Spinal cord (tissue), 10 donors: Measurements from ENCODE around the gene CAMKMT. TPM values are rescaled to one million over a fixed set of nuclear protein-coding genes. Genes with fewer than 3 reads are reported as not detected.
A peak's percentile ranks its signal among the peaks of the same experiment; 100 is the strongest.

Source experiments
- DNase-seq, 6 donors: peaks; one replicate each; pipeline versions ENCODE4 v3.0.0 to v3.0.0-alpha.2; 2013 to 2015; ENCODE audit warnings: low spot score in 6 of 6, low read depth in 4 of 6
- H3K27ac ChIP-seq: one replicate; pipeline ENCODE4 v1.5.1; 2013; ENCODE audit warnings: low read depth, low read length, control low read depth
- H3K27me3 ChIP-seq: one replicate; pipeline ENCODE4 v1.6.1; 2013; ENCODE audit warnings: low read length; ENCODE audit not compliant: control insufficient read depth, insufficient read depth
- H3K36me3 ChIP-seq: one replicate; pipeline ENCODE4 v1.6.1; 2013; ENCODE audit warnings: low read length; ENCODE audit not compliant: control insufficient read depth, insufficient read depth
- H3K4me1 ChIP-seq: one replicate; pipeline ENCODE4 v1.6.1; 2013; ENCODE audit warnings: low read length; ENCODE audit not compliant: control insufficient read depth, insufficient read depth
- H3K4me3 ChIP-seq: one replicate; pipeline ENCODE4 v1.5.1; 2013; ENCODE audit warnings: low read depth, low read length, control low read depth
- H3K9me3 ChIP-seq: one replicate; pipeline ENCODE4 v1.6.1; 2013; ENCODE audit warnings: low read length; ENCODE audit not compliant: control insufficient read depth, insufficient read depth
- WGBS: methylation state at CpG from one replicate; pipeline ENCODE4 v1.1.5; 2013; ENCODE audit warnings: missing lambda C conversion rate; ENCODE audit not compliant: insufficient coverage; 5-methylcytosine and 5-hydroxymethylcytosine counted together
- polyA plus RNA-seq, 2 donors: library from polyadenylated mRNA; unstranded; fragments of 120-200 nt; gene quantifications; one replicate each; pipeline ENCODE4 v1.2.1, GENCODE V29; 2013; ENCODE audit not compliant: insufficient read length in 2 of 2
- total RNA-seq, 2 donors: library from RNA; depleted of rRNA in 1 of 2; stranded (reverse); fragments of 120-200 nt in 1 of 2; fragments of >200 nt in 1 of 2; gene quantifications; one replicate each; pipeline versions ENCODE4 v1.2.3 to v1.2.4, GENCODE V29; 2013 to 2014
- donor health status: healthy.

The CAMKMT gene
- total and polyA plus RNA-seq, 4 donors: 8.0 to 16.8 (median 13.9) TPM

DNA sequence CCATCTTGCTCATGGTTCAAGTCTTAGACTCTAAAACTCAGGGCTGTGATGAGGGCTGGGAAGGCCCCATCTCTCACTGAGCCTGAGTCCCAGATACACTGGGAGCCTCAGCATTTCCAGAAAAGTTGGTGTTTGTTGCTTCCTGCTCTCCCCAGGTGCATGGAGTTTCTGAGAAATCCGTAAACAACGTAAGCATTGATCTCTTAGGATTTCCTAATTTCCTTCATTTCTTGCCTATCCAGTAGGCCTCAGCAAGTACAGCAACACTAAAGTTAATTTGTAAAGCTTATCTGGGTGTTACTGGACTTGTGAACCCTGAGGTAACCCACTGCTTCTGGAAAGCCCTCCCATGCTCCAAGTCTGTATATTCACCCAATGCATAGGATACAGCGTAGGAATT lies 380.3 kb downstream of the CAMKMT start:
- DNase-seq: no peak
- Histone ChIP-seq H3K27me3 (no peaks in the 10 kb centered on the region), H3K4me3 (no peak overlapping the region), H3K36me3 (no peaks in the 10 kb centered on the region), H3K9me3 (peaks cover 2% of the 10 kb centered on the region), H3K27ac (no peak overlapping the region), H3K4me1 (no peaks in the 10 kb centered on the region)
- WGBS: 90% methylated on average over 2 of the region's 3 CpGs

DNA sequence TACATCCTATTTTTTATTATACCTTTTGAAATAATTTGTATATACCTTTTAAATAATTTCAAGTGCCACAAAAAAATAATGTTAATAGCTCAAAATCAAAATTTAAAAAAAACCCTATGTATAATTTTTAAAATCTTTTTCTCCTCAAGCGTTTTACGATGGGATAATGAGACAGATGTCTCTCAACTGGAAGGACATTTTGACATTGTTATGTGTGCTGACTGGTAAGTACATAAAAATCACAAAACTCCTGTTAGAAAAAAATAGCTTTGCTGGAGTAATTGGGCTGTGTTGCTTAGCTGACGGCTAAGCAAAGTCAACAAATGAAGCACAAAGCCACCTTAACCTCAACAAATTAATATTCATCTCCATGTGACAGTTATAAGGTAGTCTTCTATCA lies 381.7 kb downstream of the CAMKMT start:
- Histone ChIP-seq H3K27me3 (no peaks in the 10 kb centered on the region), H3K4me3 (no peak overlapping the region), H3K36me3 (no peaks in the 10 kb centered on the region), H3K9me3 (no peaks in the 10 kb centered on the region), H3K4me1 (no peaks in the 10 kb centered on the region), H3K27ac (no peak overlapping the region)
- WGBS: no CpG with 5 or more reads among the region's 3 CpGs
- no peak for DNase-seq

DNA sequence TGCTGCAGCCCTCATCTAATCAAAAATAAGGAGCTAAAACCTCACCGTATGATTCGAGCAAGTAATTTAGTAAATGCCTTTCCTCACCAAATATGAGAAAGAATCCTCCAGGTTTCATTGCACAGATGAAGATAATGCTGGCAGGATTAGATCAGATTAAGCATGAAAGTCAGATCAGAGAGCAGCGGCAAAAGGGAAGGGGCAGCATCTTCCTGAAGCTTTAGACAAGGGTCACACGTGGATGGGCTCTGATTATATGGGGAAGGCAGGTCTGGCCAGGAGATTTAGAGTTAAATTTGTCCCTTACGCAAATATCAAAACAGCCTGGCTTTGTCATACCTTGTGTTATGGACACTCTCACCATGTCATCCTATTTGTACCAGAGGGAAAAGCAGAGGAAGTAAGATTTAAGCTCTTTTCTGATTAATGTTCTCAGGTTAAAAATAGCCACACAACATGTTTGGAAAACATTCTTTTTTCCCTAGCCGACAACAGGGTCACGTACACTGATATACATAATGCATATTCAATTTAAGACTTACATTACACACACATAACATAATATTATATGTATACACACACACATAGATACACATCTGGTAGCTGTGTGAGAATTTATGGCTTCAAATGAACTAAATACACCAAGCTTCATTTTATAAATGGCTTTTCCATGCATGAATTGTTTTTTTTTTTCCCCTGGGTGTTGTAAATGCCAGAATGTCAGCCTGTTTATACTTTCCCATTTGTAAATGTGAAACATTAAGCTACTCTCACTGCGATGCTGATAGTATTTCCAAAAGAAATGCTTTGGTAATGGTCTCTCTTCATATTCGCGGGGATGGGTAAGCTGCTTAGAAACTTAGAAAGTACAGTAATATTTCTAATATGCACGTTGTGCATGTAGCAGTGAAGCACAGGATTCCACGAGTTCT lies 383.5 kb downstream of the CAMKMT start:
- no peaks in the 10 kb centered on the region for H3K9me3 ChIP-seq
- H3K36me3 ChIP-seq: no peaks in the 10 kb centered on the region
- no peaks in the 10 kb centered on the region for H3K4me1 ChIP-seq
- H3K27ac ChIP-seq: no peak overlapping the region
- DNase-seq: peak in 1 of 6 donors; percentile 83
- H3K27me3 ChIP-seq: no peaks in the 10 kb centered on the region
- 55% methylated on average over 5 of the region's 12 CpGs for WGBS
- no peak overlapping the region for H3K4me3 ChIP-seq

DNA sequence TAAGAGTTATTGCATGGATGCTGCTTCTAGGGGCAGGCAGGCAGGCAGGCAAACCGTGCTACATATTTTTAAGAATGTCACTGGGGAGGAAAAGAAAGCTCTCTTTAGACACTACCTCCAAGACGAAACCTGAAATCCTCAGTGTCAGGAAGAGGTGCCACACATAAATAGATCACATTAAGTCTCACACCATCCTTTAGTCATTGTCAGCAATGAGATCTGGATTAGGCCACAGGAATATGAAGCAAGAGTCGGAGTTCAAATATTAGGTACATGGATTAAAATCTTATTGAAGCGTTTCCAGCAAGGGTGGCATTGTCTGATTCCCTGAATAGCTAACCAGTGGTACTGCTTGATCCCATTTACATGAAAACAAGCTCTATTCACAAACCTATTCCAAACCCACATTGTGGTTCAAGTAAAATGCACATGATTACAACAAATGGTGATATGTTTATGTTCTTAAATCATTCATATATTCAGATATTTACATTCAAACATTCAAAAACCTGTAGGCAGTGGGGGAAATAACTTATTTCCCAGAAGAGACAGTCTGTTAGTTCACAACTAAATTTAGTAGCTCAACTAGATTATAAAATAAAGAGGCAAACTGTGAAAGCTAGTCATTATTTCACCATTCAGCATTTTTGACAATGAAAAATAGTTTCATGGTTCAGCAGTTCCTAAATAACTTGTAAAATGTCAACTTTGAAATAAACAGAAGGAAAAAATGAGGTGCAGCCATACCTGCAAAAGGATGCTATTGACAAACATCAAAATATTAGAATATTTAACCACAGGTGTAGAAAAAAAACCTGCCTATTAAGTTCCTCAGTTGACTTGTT lies 384.4 kb downstream of the CAMKMT start:
- Histone ChIP-seq H3K4me1 (no peaks in the 10 kb centered on the region), H3K4me3 (no peak overlapping the region), H3K9me3 (no peaks in the 10 kb centered on the region), H3K36me3 (no peaks in the 10 kb centered on the region), H3K27ac (no peak overlapping the region), H3K27me3 (no peaks in the 10 kb centered on the region)
- WGBS: no CpG with 5 or more reads among the region's 4 CpGs
- DNase-seq: no peak

DNA sequence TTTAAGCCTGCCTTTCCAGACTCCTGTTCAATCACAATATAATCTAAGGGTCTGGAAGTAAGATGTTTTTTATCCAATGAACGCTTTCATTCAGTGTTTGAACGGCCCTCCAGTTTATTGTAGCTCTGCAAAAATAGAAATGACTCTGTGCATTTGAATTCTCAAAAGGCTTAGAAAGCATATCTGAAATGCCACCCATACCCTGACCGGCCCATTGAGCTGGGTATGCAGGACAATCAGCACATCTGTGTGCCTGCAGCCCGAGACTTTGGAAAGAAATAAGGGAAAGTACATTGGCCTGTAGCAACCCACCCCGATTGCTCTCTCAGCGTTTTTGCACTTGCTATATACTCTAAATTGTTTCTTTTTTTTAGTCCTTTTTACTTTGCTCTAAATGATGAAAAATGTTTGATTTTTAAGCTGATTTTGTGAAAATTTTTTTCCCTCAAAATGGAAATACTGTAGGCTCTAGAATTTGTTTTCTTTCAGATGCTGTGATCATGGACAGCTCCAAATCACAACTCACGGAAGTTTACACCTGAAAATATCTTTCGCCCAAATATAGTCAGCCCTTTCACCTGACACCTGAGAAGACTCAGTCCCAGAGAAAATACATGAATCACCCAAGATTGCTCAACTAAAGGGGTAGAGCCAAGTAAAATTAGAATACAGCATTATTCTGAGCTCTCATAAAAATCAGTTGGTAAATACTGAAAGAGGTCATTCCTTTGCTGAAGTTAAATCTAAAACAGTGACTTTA lies 385.3 kb downstream of the CAMKMT start:
- Histone ChIP-seq H3K4me1 (no peaks in the 10 kb centered on the region), H3K27me3 (no peaks in the 10 kb centered on the region), H3K27ac (no peak overlapping the region), H3K9me3 (no peaks in the 10 kb centered on the region), H3K36me3 (no peaks in the 10 kb centered on the region), H3K4me3 (no peak overlapping the region)
- peak in 1 of 6 donors; percentile 5 for DNase-seq
- 100% methylated on average over 1 of the region's 8 CpGs for WGBS

DNA sequence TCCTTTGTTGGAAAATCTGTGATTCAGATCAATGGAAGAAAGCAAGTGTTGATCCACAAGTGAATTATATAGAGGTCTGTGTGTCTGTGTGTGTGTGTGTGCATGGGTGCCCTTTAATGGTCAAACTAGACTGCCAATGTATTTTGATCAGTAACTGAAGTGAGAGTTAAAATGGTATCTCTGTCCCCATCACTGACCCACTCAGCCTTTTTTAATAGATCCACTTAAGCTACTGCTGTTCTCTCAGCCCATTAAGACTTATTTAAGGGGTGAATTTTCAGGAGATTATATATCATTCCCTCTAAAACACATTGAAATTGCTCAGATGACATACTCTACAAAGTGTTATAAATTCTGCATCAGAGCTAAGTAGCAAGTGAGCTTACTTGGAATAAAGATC lies 386.0 kb downstream of the CAMKMT start:
- Histone ChIP-seq H3K27ac (no peak overlapping the region), H3K27me3 (no peaks in the 10 kb centered on the region), H3K4me1 (no peaks in the 10 kb centered on the region), H3K9me3 (no peaks in the 10 kb centered on the region), H3K36me3 (no peaks in the 10 kb centered on the region), H3K4me3 (no peak overlapping the region)
- no peak for DNase-seq

DNA sequence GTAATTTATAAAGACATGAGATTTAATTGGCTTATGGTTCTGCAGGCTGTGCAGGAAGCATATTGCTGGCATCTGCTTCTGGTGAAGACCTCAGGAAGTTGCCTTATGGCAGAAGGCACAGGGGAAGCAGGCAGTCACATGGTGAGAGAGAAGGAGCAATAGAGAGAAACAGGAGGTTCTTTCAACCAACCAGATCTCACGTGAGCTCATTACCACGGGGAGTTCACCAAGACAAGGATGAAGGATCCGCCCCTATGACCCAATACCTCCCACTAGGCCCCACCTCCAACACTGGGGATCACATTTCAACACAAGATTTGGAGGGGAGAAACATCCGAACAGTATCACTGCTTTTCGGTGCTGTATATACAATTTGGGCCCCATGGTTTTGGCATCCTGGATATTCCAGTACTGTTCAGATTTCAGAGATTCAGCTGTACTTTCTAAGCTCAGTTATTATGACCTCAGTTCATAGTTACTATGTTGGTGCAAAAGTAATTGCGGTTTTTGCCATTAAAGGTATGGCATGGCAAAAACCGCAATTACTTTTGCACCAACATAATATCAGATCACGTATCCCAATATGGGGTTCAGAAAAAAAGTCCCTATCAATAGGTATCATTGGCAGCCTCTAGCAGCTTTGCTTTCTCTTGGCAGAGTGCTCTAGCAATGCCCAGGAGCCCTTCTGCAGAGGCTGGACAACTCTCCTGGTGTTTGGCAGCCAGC lies 390.2 kb downstream of the CAMKMT start:
- no peak overlapping the region for H3K4me3 ChIP-seq
- no peaks in the 10 kb centered on the region for H3K27me3 ChIP-seq
- H3K36me3 ChIP-seq: no peaks in the 10 kb centered on the region
- DNase-seq: no peak
- WGBS: 96% methylated on average over 3 of the region's 8 CpGs
- no peak overlapping the region for H3K27ac ChIP-seq
- no peaks in the 10 kb centered on the region for H3K4me1 ChIP-seq
- H3K9me3 ChIP-seq: no peaks in the 10 kb centered on the region

DNA sequence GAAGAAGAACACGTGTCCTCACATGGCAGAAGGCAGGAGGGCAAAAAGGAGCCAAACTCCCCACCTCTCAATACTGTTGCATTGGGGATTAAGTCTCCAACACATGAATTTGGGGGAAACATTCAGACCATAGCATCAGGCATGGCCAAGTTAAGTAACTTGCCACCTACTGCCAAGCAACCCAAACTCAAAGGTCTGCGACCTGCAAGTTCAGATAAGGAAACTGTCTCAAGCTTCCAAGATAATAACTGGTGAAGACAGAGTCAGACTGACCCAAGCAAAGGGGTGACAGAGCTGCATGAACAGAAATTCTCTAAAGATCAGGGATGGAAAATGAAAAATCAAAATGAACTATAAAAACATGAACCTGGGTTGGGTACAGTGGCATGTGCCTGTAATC lies 391.0 kb downstream of the CAMKMT start:
- no peak overlapping the region for H3K27ac ChIP-seq
- no peaks in the 10 kb centered on the region for H3K36me3 ChIP-seq
- no peaks in the 10 kb centered on the region for H3K27me3 ChIP-seq
- H3K4me3 ChIP-seq: no peak overlapping the region
- H3K9me3 ChIP-seq: no peaks in the 10 kb centered on the region
- no CpG with 5 or more reads among the region's 2 CpGs for WGBS
- H3K4me1 ChIP-seq: no peaks in the 10 kb centered on the region
- no peak for DNase-seq
